LHCN-M2 (cell line): ENCODE results near the gene PHC3. TPM values are rescaled to one million over a fixed set of nuclear protein-coding genes. Genes with fewer than 3 reads are reported as not detected.
"Not testable (repeated sequence)": the region's sequence is repeated elsewhere in the genome, so short reads cannot be mapped to it uniquely, and the experiment has no call there.

Experiments used
- DNase-seq: peaks from one replicate; pipeline ENCODE4 v3.0.0-alpha.2; 2012; ENCODE audit warnings: low read depth
- total RNA-seq: library from RNA; depleted of rRNA; stranded (reverse); fragments of >200 nt; gene quantifications from 2 replicates; pipeline ENCODE4 v1.2.3, GENCODE V29; 2014

The PHC3 gene
- total RNA-seq, 1 experiment from 2014 or later = 25.3 TPM

- DNase-seq = peak; percentile 27
These were observed 52.5 kb downstream of the PHC3 start for GRCh38 chr3:170128977-170129431.

DNA sequence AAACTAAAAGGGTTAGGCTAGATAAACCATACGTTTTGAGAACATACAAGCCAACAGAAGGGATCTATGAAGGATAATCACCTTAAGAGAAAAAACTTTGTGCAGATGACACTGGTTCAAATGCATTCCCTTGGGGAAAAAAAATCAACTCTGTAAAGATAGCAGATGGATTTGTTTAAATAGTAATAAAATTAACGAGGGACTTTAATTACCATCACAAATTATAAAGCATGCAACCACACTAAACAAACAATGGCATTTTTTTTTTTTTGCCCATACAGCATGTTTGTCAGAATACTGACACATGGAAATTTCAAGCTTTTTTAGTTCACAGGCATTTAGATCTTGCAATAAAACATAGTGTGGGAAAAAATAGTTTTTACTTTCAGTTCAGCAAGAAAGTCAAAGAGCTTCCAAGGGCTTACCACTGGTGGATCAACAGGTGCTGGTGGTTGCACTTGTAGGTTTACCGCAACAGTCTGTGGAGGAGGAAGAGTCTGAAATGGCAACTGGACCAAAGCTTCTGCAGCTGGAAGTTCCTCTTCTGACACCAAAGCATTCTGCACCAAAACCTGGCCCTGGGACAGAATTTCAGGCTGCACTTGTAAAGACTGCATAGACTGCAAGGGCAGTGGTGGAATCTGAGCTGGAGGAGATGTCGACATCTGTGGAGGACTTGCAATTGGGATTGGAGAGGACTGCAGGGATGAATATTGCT, 53.1 kb downstream of the PHC3 start:
- DNase-seq = peak; percentile 58

- peak; percentile 20 for DNase-seq
These were observed 64.4 kb downstream of the PHC3 start for GRCh38 chr3:170117134-170117533.

GRCh38 chr3:170114165-170114564, 67.4 kb downstream of the PHC3 start:
- not testable (repeated sequence) for DNase-seq

GRCh38 chr3:170111147-170111771, 70.3 kb downstream of the PHC3 start:
- no peak for DNase-seq

- no peak for DNase-seq
These were observed 71.8 kb downstream of the PHC3 start for GRCh38 chr3:170109579-170110293.

- no peak for DNase-seq
These were observed 72.6 kb downstream of the PHC3 start for GRCh38 chr3:170108955-170109354.

GRCh38 chr3:170107941-170108340, 73.6 kb downstream of the PHC3 start:
- no peak for DNase-seq

- DNase-seq = no peak
These were observed 79.1 kb downstream of the PHC3 start for GRCh38 chr3:170102431-170102830.

- DNase-seq = no peak
These were observed 80.6 kb downstream of the PHC3 start for GRCh38 chr3:170100944-170101343.

GRCh38 chr3:170098753-170099152, 82.8 kb downstream of the PHC3 start:
- no peak for DNase-seq

DNA sequence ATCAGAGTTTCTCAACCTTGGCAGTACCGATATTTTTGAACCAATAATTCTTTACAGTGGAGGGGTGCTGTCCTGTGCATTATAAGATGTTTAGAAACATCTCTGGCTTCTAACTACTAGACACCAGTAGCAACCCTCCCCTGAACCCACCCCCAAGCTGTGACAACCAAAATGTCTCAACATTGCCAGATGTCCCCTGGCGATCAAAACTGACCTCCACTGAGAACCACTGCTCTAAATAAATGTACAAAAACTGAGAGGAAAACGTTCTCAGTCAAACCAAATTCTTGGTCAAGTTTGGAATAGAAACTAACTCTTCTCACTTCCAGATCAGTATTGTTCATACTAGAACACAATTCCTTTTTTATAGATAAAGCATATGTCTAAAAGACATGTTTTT, 85.2 kb downstream of the PHC3 start:
- DNase-seq = no peak

DNA sequence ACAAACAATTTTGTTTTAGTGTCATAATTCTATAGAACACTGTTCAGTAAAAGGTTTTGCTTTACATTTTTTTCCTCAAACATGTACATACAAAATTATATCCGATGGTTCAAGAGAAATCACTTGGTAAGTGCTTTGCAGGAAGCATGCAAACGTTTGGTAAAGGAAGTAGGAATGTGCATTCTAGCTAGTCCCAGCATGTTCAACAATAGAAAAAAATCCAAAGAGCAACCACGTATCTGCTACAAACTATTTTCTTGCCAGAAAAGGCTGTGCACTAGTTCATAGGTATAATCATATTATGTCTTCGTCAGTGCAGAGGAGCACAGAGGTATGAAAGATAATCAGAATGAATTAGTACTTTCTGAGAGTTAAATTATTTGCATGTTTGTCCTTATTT, 85.8 kb downstream of the PHC3 start:
- DNase-seq = no peak

GRCh38 chr3:170092907-170093306, 88.6 kb downstream of the PHC3 start:
- no peak for DNase-seq

DNA sequence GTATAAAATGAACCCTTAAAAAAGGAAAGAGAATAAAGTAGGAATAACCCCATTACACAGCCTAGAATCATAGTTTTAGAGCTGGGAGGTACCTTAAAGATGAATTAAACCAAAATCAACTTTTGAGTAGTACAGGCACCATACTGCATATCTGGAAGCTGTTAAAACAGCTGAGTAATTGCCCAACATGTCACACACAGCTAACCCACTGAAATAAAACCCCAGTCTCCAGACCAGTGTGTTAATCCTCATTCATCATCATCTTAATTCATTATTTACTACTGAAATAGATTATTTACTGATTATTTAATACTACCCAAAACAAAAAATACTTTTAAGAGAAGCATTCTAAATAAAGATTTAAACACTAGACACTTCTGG, 90.9 kb downstream of the PHC3 start:
- no peak for DNase-seq

GRCh38 chr3:170089862-170090600, 91.5 kb downstream of the PHC3 start:
- DNase-seq = no peak

- no peak for DNase-seq
These were observed 96.1 kb downstream of the PHC3 start for GRCh38 chr3:170085396-170085795.

- no peak for DNase-seq
These were observed 98.2 kb downstream of the PHC3 start for GRCh38 chr3:170083343-170083742.

GRCh38 chr3:170081079-170081741, 100.3 kb downstream of the PHC3 start:
- DNase-seq = peak; percentile 11

DNA sequence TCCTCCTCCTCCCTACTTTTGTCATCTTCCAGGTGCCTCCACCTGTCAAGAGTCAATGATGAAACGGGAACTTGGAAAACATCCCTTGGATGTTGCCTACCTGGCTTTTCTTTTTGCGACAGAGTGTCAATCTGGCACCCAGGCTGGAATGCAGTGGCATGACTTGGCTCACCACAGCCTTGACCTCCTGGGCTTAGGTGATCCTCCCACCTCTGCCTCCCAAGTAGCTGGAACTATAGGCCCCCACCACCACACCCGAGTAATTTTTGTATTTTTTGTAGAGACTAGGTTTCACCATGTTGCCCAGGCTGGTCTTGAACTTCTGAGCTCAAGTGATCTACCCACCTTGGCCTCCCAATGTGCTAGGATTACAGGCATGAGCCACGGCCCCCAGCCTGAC, 100.9 kb downstream of the PHC3 start:
- DNase-seq = no peak

DNA sequence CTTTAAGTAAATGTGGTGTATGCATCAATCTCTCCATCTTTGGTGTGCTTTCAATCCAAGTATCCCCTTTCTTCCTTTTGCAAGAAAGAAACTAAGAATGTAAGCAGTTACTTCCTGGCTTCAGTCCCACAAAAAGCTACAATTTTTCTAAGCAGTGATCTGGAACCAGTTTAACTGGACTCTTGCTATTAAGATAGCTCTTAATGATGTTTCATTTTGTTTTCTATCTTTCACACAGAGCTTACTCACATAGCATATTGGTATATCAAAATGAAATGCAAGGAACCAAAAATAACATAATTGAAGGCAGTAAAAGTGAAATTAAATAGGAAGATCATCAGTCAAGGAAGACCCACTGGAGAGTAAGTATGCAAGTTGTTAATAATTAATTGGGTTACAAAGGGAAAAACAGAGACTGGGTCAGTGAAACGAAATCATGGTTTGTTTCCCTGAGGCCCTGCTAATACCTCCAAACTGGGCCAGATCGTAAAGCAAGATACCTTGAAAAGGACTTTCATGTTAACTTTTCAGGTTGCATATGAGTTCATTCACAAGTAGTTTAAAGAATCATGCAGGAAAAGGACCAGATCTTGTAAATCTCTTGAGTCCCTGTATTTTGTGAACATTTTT, 101.9 kb downstream of the PHC3 start:
- DNase-seq = no peak
